GM23338 (cell line): ENCODE data around the gene SESN1.

Source experiments
- CREB1 ChIP-seq: fragments of 250-450 bp; sonication (Bioruptor Pico); IDR thresholded peaks from 2 replicates; pipeline ENCODE4 v1.5.0; 2020; ENCODE audit warnings: low read depth, mild to moderate bottlenecking, moderate library complexity
- EZH2 ChIP-seq: fragments of 200-600 bp; sonication (generic); IDR thresholded peaks from one replicate; pipeline ENCODE4 v1.8.0; 2017; ENCODE audit warnings: antibody characterized with exemption, mild to moderate bottlenecking, low read depth; ENCODE audit not compliant: unreplicated experiment
- EZH2phosphoT487 ChIP-seq: fragments of 200-600 bp; sonication (generic); IDR thresholded peaks from one replicate; pipeline ENCODE4 v1.8.1; 2018; ENCODE audit warnings: antibody characterized with exemption; ENCODE audit not compliant: unreplicated experiment
- JUNB ChIP-seq: IDR thresholded peaks from one replicate; pipeline ENCODE4 v1.6.1; 2016; ENCODE audit warnings: antibody characterized with exemption; ENCODE audit not compliant: unreplicated experiment
- NANOG ChIP-seq: IDR thresholded peaks from 2 replicates; pipeline ENCODE4 v1.6.1; 2016; ENCODE audit warnings: antibody characterized with exemption, borderline replicate concordance
- POLR2AphosphoS5 ChIP-seq: IDR thresholded peaks from 2 replicates; pipeline ENCODE4 v1.6.1; 2016; ENCODE audit warnings: antibody characterized with exemption, low read depth
- STAT1 ChIP-seq: IDR thresholded peaks from one replicate; pipeline ENCODE4 v1.6.1; 2016; ENCODE audit warnings: antibody characterized with exemption; ENCODE audit not compliant: unreplicated experiment
- ZNF114 ChIP-seq: fragments of 250-450 bp; sonication (Bioruptor Pico); IDR thresholded peaks from 2 replicates; pipeline ENCODE4 v1.5.0; 2020; ENCODE audit warnings: mild to moderate bottlenecking, moderate library complexity
- ZNF331 ChIP-seq: fragments of 250-450 bp; sonication (Bioruptor Pico); IDR thresholded peaks from 2 replicates; pipeline ENCODE4 v1.5.0; 2020; ENCODE audit warnings: low read depth, mild to moderate bottlenecking, moderate library complexity
- TF ChIP-seq, protein P1 (sequence below), 2 experiments: fragments of 200-600 bp in 1 of 2; sonication (generic) in 1 of 2; conservative IDR thresholded peaks; 2 replicates each; pipeline versions ENCODE4 v1.5.1 to v1.6.1; 2016 to 2017; ENCODE audit warnings: antibody characterized with exemption in 2 of 2, low read depth in 2 of 2, mild to moderate bottlenecking in 2 of 2, moderate library complexity in 1 of 2
- TF ChIP-seq, protein P2 (sequence below): IDR thresholded peaks from one replicate; pipeline ENCODE4 v1.6.1; 2018; ENCODE audit warnings: antibody characterized with exemption; ENCODE audit not compliant: unreplicated experiment
- TF ChIP-seq, protein P3 (sequence below): IDR thresholded peaks from 2 replicates; pipeline ENCODE4 v1.6.1; 2016; ENCODE audit warnings: antibody characterized with exemption
- TF ChIP-seq, protein P4 (sequence below): fragments of 250-450 bp; sonication (Bioruptor Pico); IDR thresholded peaks from 2 replicates; pipeline ENCODE4 v1.5.0; 2020; ENCODE audit warnings: mild to moderate bottlenecking, moderate library complexity

DNA sequence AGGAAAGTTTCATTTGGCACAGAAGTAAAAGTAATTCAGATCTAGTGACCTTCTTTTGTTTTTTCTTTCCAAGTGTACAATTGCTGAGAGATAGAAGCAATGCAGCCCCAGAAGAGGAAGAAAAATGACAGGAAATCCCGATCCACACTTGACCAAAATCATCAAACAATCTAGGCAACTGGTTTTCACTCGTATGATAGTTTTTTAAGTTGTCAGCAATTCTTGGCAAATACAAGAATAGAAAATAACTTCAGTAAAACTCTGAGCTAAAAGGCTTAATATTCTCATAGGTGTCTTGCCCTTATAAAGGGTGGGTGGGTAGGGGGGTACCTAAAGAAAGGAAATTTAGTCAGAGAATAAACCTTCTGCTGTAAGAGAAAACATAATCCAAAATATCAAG, 36.0 kb downstream of the SESN1 start:
- TF ChIP-seq, protein P1, sequence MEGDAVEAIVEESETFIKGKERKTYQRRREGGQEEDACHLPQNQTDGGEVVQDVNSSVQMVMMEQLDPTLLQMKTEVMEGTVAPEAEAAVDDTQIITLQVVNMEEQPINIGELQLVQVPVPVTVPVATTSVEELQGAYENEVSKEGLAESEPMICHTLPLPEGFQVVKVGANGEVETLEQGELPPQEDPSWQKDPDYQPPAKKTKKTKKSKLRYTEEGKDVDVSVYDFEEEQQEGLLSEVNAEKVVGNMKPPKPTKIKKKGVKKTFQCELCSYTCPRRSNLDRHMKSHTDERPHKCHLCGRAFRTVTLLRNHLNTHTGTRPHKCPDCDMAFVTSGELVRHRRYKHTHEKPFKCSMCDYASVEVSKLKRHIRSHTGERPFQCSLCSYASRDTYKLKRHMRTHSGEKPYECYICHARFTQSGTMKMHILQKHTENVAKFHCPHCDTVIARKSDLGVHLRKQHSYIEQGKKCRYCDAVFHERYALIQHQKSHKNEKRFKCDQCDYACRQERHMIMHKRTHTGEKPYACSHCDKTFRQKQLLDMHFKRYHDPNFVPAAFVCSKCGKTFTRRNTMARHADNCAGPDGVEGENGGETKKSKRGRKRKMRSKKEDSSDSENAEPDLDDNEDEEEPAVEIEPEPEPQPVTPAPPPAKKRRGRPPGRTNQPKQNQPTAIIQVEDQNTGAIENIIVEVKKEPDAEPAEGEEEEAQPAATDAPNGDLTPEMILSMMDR (conservative IDR thresholded peaks at IDR 0.05; ENCODE audit: low read depth in 2 of 2), result no peak
- TF ChIP-seq, protein P2, sequence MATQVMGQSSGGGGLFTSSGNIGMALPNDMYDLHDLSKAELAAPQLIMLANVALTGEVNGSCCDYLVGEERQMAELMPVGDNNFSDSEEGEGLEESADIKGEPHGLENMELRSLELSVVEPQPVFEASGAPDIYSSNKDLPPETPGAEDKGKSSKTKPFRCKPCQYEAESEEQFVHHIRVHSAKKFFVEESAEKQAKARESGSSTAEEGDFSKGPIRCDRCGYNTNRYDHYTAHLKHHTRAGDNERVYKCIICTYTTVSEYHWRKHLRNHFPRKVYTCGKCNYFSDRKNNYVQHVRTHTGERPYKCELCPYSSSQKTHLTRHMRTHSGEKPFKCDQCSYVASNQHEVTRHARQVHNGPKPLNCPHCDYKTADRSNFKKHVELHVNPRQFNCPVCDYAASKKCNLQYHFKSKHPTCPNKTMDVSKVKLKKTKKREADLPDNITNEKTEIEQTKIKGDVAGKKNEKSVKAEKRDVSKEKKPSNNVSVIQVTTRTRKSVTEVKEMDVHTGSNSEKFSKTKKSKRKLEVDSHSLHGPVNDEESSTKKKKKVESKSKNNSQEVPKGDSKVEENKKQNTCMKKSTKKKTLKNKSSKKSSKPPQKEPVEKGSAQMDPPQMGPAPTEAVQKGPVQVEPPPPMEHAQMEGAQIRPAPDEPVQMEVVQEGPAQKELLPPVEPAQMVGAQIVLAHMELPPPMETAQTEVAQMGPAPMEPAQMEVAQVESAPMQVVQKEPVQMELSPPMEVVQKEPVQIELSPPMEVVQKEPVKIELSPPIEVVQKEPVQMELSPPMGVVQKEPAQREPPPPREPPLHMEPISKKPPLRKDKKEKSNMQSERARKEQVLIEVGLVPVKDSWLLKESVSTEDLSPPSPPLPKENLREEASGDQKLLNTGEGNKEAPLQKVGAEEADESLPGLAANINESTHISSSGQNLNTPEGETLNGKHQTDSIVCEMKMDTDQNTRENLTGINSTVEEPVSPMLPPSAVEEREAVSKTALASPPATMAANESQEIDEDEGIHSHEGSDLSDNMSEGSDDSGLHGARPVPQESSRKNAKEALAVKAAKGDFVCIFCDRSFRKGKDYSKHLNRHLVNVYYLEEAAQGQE, result no peak
- TF ChIP-seq NANOG, result no peak
- TF ChIP-seq POLR2AphosphoS5, result no peak
- no peak for TF ChIP-seq JUNB
- no peak for TF ChIP-seq EZH2
- TF ChIP-seq STAT1, result no peak
- no peak for TF ChIP-seq EZH2phosphoT487
- no peak for TF ChIP-seq ZNF331 (CRISPR knock-in tag)
- TF ChIP-seq, protein P3, sequence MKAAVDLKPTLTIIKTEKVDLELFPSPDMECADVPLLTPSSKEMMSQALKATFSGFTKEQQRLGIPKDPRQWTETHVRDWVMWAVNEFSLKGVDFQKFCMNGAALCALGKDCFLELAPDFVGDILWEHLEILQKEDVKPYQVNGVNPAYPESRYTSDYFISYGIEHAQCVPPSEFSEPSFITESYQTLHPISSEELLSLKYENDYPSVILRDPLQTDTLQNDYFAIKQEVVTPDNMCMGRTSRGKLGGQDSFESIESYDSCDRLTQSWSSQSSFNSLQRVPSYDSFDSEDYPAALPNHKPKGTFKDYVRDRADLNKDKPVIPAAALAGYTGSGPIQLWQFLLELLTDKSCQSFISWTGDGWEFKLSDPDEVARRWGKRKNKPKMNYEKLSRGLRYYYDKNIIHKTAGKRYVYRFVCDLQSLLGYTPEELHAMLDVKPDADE, result no peak
- TF ChIP-seq CREB1, result no peak
- no peak for TF ChIP-seq ZNF114 (CRISPR knock-in tag)
- TF ChIP-seq, protein P4, sequence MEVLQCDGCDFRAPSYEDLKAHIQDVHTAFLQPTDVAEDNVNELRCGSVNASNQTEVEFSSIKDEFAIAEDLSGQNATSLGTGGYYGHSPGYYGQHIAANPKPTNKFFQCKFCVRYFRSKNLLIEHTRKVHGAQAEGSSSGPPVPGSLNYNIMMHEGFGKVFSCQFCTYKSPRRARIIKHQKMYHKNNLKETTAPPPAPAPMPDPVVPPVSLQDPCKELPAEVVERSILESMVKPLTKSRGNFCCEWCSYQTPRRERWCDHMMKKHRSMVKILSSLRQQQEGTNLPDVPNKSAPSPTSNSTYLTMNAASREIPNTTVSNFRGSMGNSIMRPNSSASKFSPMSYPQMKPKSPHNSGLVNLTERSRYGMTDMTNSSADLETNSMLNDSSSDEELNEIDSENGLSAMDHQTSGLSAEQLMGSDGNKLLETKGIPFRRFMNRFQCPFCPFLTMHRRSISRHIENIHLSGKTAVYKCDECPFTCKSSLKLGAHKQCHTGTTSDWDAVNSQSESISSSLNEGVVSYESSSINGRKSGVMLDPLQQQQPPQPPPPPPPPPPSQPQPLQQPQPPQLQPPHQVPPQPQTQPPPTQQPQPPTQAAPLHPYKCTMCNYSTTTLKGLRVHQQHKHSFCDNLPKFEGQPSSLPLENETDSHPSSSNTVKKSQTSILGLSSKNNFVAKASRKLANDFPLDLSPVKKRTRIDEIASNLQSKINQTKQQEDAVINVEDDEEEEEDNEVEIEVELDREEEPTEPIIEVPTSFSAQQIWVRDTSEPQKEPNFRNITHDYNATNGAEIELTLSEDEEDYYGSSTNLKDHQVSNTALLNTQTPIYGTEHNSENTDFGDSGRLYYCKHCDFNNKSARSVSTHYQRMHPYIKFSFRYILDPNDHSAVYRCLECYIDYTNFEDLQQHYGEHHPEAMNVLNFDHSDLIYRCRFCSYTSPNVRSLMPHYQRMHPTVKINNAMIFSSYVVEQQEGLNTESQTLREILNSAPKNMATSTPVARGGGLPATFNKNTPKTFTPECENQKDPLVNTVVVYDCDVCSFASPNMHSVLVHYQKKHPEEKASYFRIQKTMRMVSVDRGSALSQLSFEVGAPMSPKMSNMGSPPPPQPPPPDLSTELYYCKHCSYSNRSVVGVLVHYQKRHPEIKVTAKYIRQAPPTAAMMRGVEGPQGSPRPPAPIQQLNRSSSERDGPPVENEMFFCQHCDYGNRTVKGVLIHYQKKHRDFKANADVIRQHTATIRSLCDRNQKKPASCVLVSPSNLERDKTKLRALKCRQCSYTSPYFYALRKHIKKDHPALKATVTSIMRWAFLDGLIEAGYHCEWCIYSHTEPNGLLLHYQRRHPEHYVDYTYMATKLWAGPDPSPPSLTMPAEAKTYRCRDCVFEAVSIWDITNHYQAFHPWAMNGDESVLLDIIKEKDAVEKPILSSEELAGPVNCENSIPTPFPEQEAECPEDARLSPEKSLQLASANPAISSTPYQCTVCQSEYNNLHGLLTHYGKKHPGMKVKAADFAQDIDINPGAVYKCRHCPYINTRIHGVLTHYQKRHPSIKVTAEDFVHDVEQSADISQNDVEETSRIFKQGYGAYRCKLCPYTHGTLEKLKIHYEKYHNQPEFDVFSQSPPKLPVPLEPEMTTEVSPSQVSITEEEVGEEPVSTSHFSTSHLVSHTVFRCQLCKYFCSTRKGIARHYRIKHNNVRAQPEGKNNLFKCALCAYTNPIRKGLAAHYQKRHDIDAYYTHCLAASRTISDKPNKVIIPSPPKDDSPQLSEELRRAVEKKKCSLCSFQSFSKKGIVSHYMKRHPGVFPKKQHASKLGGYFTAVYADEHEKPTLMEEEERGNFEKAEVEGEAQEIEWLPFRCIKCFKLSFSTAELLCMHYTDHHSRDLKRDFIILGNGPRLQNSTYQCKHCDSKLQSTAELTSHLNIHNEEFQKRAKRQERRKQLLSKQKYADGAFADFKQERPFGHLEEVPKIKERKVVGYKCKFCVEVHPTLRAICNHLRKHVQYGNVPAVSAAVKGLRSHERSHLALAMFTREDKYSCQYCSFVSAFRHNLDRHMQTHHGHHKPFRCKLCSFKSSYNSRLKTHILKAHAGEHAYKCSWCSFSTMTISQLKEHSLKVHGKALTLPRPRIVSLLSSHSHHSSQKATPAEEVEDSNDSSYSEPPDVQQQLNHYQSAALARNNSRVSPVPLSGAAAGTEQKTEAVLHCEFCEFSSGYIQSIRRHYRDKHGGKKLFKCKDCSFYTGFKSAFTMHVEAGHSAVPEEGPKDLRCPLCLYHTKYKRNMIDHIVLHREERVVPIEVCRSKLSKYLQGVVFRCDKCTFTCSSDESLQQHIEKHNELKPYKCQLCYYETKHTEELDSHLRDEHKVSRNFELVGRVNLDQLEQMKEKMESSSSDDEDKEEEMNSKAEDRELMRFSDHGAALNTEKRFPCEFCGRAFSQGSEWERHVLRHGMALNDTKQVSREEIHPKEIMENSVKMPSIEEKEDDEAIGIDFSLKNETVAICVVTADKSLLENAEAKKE (CRISPR knock-in tag), result no peak
